ENCODE measurements around the gene TNP2.

TNP2 gene

DNA sequence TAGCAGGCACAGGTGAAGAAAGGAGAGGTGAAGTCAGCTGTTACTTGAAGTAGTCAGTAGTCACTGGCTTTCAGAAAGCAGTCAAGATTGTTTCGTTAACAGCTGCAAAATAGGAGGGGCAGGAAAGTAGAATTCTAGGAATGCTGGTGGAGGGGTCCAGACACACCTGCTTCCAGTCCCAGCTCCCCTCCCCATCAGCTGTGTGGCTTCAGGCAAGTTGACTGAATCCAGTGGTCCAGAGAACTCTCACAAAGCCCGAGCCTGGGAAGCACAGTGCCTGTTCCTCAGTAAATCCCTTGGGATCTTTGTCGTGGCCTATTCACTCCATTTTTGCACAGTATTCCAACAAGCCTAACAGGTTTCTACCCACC is 8.5 kb downstream of the TNP2 start:
- ATAC-seq (ENCODE audit: insufficient read depth, low read depth) (no peak), DNase-seq (no peak)
- H3K9ac ChIP-seq (ENCODE audit: low read depth, low read length) = no peak overlapping the region
- TF ChIP-seq, protein P1, sequence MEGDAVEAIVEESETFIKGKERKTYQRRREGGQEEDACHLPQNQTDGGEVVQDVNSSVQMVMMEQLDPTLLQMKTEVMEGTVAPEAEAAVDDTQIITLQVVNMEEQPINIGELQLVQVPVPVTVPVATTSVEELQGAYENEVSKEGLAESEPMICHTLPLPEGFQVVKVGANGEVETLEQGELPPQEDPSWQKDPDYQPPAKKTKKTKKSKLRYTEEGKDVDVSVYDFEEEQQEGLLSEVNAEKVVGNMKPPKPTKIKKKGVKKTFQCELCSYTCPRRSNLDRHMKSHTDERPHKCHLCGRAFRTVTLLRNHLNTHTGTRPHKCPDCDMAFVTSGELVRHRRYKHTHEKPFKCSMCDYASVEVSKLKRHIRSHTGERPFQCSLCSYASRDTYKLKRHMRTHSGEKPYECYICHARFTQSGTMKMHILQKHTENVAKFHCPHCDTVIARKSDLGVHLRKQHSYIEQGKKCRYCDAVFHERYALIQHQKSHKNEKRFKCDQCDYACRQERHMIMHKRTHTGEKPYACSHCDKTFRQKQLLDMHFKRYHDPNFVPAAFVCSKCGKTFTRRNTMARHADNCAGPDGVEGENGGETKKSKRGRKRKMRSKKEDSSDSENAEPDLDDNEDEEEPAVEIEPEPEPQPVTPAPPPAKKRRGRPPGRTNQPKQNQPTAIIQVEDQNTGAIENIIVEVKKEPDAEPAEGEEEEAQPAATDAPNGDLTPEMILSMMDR (IDR thresholded peaks at IDR 0.05; ENCODE audit: borderline replicate concordance, extremely low read depth, low read length, poor library complexity, severe bottlenecking) = no peak
- TF ChIP-seq EZH2 (IDR thresholded peaks at IDR 0.05; ENCODE audit: borderline replicate concordance, low read depth, low read length, severe bottlenecking) = no peak
- no peaks in the 10 kb centered on the region for H3K9me3 ChIP-seq (ENCODE audit: insufficient read depth, low read length, severe bottlenecking)
- no peaks in the 10 kb centered on the region for H3K27me3 ChIP-seq (ENCODE audit: insufficient read depth, low read length, poor library complexity)
- H3K4me1 ChIP-seq (ENCODE audit: insufficient read depth, low read length) = peaks cover 32% of the 10 kb centered on the region
- H3K36me3 ChIP-seq (ENCODE audit: insufficient read depth, low read length) = peaks cover 3% of the 10 kb centered on the region; the same call in 1 of the 2 replicates
- peaks cover 19% of the 10 kb centered on the region for H3K79me2 ChIP-seq (ENCODE audit: insufficient read depth, low read length)
- no peak overlapping the region for H3K4me3 ChIP-seq (ENCODE audit: low read depth in 1 of 2, low read length in 2 of 2)
- peaks cover 2% of the 10 kb centered on the region; the same call in 1 of the 2 replicates for H4K20me1 ChIP-seq (ENCODE audit: insufficient read depth, low read length)
- no peak overlapping the region for H2AFZ ChIP-seq (ENCODE audit: low read depth, low read length)
- H3K4me2 ChIP-seq (ENCODE audit: insufficient read depth, low read length) = no peak overlapping the region
- no peak overlapping the region for H3K27ac ChIP-seq (ENCODE audit: low read length)

DNA sequence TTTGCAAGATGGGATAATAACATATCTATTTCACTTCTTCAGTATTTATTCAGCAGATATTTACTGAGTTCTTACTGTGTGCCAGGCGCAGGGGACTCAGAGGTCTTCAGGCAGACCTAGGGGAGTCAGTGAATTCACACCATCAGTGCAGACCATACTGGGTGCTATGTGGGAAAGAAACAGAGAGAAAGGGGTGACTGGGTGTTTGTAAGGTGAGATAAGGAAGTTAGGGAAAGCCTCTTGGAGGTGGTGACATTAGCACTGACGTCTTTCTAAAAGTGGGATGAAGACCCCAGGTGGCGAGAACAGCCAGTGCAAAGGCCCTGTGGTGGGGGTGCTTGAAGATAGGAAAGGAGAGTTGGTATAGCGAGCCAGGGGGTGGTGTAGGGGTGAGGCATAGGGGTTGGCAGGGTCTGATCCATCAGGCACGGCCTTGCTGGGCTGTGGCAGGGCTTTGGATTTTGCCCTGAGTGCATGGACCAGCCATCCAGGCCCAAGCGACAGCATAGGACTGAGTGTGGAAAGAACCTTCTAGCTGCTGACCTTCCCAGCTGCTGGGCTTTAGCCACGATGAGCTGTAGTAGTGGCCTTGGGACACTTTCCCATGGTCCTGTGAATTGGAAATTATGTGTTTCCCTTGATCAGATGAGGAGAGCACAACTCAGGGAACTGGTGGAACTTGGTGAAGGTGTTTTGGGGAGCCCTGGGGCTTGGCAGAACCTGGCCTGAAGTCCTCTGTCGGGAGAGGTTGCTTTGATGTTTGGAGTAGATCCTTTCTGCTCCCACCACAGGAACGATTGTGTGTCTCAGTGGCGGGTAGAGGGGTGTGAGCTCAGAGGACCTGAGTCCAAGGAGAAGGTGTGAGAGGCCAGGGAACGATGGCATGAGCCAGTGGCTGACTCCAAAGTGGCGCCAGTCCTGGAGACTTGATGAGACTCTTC is 9.2 kb downstream of the TNP2 start:
- Histone ChIP-seq H3K4me2 (ENCODE audit: insufficient read depth, low read length) (no peak overlapping the region), H3K9me3 (ENCODE audit: insufficient read depth, low read length, severe bottlenecking) (no peaks in the 10 kb centered on the region), H2AFZ (ENCODE audit: low read depth, low read length) (no peak overlapping the region), H4K20me1 (ENCODE audit: insufficient read depth, low read length) (peaks cover 9% of the 10 kb centered on the region), H3K36me3 (ENCODE audit: insufficient read depth, low read length) (peaks cover 9% of the 10 kb centered on the region), H3K4me1 (ENCODE audit: insufficient read depth, low read length) (peaks cover 32% of the 10 kb centered on the region), H3K27ac (ENCODE audit: low read length) (no peak overlapping the region), H3K9ac (ENCODE audit: low read depth, low read length) (no peak overlapping the region), H3K4me3 (ENCODE audit: low read depth in 1 of 2, low read length in 2 of 2) (no peak overlapping the region), H3K79me2 (ENCODE audit: insufficient read depth, low read length) (peaks cover 26% of the 10 kb centered on the region), H3K27me3 (ENCODE audit: insufficient read depth, low read length, poor library complexity) (no peaks in the 10 kb centered on the region)
- no peak for ATAC-seq (ENCODE audit: insufficient read depth, low read depth)
- DNase-seq = no peak
- TF ChIP-seq, protein P1 (IDR thresholded peaks at IDR 0.05; ENCODE audit: borderline replicate concordance, extremely low read depth, low read length, poor library complexity, severe bottlenecking) = no peak
- TF ChIP-seq EZH2 (IDR thresholded peaks at IDR 0.05; ENCODE audit: borderline replicate concordance, low read depth, low read length, severe bottlenecking) = no peak

DNA sequence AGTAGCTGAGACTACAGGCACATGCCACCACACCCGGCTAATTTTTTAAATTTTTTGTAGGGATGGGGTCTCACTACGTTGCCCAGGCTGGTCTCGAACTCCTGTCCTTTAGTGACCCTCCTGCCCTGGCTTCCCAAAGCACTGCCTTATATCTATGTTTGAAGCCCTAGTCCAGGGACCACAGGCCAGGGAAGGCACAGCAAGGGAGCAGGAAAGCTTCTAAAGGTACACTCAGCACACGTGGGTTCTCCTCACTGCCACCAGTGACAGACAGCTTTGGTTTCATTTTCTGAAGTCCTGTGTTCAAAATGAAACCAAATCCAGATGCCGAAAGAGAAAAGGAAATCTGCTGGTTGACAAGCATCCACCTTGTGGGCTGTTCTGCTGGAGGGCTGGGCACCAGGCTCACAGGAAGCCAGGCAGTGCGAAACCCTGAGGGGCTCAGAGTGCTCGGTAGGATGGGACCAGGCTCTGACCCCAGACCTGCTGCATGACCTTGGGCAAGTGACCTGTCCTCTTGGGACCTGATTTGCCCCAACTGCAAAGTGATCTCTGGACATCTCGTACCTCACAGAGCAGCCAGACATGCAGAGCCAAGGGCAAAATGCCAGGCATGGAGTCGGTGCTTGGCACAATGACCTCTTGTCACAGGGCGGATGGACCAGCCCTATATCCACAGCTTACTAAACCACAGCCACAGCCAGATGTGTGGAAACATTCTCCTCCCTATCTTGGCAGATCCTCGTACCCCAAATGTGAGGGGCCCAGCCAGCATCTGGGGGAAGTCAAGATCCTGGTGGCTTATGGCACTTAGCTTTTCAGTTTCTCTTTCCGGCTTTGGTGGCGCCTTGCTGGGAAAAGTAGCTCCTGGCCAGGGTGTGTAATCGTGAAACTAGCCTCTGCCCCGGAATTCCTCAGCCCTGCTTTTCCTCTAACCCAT is 10.3 kb downstream of the TNP2 start:
- DNase-seq (peak; percentile 76), ATAC-seq (ENCODE audit: insufficient read depth, low read depth) (peak; percentile 47)
- no peaks in the 10 kb centered on the region for H3K9me3 ChIP-seq (ENCODE audit: insufficient read depth, low read length, severe bottlenecking)
- H3K27ac ChIP-seq (ENCODE audit: low read length) = peak overlapping the region; percentile 63
- H3K4me1 ChIP-seq (ENCODE audit: insufficient read depth, low read length) = peaks cover 33% of the 10 kb centered on the region
- no peaks in the 10 kb centered on the region for H3K27me3 ChIP-seq (ENCODE audit: insufficient read depth, low read length, poor library complexity)
- peaks cover 20% of the 10 kb centered on the region for H4K20me1 ChIP-seq (ENCODE audit: insufficient read depth, low read length)
- H2AFZ ChIP-seq (ENCODE audit: low read depth, low read length) = no peak overlapping the region
- peak overlapping the region; percentile 49 for H3K4me2 ChIP-seq (ENCODE audit: insufficient read depth, low read length)
- H3K4me3 ChIP-seq (ENCODE audit: low read depth in 1 of 2, low read length in 2 of 2) = peak overlapping the region in 1 of 2 experiments; percentile 38; a peak in 2 of 4 replicates
- peaks cover 20% of the 10 kb centered on the region for H3K36me3 ChIP-seq (ENCODE audit: insufficient read depth, low read length)
- peaks cover 37% of the 10 kb centered on the region for H3K79me2 ChIP-seq (ENCODE audit: insufficient read depth, low read length)
- TF ChIP-seq, protein P1 (IDR thresholded peaks at IDR 0.05; ENCODE audit: borderline replicate concordance, extremely low read depth, low read length, poor library complexity, severe bottlenecking) = peak; percentile 17
- no peak for TF ChIP-seq EZH2 (IDR thresholded peaks at IDR 0.05; ENCODE audit: borderline replicate concordance, low read depth, low read length, severe bottlenecking)
- H3K9ac ChIP-seq (ENCODE audit: low read depth, low read length) = no peak overlapping the region
